GM21576 (cell line): ENCODE measurements around the gene CNGB1.
"Not testable (repeated sequence)": the region's sequence is repeated elsewhere in the genome, so short reads cannot be mapped to it uniquely, and the experiment has no call there.

Source experiments
- ATAC-seq: cut with Tn5 transposase; IDR thresholded peaks from one replicate; pipeline ENCODE4 v1.9.1; 2021; ENCODE audit warnings: mild to moderate bottlenecking, moderate library complexity; ENCODE audit not compliant: unreplicated experiment

Gene CNGB1

DNA sequence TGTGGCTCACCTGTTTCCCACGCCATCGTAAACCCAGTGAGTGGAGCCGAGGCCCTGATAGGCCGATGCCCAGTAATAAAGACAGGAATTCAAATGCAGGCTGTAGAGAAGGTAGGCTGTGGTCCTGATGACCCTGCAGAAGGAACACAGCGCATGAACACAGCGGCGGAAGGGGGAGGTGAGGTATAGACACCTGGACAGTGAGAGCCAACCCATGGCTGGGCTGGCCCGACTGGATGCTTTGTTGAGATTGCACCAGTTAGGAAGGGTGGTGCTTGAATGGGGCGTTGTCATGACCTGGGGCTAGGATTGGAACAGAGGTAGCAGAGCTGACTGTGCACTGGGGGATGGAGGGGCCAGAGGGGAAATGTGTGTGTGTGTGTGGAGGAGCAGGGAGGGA lies 59.2 kb downstream of the CNGB1 start:
- no peak for ATAC-seq

DNA sequence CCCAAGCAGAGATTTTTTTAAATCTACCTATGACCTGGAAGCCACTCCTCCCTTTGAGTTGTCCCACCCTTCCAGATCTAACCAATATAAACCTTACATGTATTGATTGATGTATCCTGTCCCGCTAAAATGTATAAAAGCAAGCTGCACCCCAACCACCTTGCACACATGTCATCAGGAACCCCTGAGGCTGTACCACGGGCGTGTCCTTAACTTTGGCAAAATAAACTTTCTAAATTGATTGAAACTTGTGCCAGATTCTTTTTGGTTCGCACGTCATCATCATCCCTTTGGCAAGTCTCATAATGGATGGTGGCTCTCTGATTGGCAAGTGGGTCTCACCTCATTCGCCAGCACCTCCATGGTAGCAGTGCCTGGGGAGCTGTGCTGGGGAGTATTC lies 60.2 kb downstream of the CNGB1 start:
- no peak for ATAC-seq

DNA sequence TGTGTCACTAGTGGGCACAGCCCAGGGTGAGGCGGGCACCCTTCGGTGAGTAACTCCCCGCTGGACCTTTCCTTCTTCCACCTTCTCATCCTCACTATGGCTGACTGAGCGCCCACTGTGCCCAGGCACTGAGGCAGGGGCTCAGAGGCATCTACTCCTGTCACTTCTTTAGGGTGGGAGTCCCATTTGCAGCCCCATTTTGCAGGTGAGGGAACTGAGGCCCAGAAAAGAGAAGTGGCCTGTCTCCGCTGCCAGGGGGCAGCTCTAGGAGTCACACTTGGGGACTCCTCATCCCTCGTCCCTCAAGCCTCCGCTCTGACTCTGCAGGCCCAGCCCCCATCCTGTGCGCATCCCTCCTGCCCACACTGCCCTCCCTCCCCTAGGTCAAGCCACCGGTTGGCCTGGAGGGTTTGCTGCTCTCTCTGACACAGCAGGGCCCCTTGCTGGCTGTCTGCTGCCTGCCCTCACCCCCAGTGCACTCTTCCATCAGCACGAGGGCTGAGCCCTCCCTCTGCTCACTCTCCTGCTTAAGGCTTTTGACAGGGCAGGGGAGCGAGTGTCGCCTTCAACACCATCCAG lies 62.4 kb downstream of the CNGB1 start:
- ATAC-seq, result no peak

DNA sequence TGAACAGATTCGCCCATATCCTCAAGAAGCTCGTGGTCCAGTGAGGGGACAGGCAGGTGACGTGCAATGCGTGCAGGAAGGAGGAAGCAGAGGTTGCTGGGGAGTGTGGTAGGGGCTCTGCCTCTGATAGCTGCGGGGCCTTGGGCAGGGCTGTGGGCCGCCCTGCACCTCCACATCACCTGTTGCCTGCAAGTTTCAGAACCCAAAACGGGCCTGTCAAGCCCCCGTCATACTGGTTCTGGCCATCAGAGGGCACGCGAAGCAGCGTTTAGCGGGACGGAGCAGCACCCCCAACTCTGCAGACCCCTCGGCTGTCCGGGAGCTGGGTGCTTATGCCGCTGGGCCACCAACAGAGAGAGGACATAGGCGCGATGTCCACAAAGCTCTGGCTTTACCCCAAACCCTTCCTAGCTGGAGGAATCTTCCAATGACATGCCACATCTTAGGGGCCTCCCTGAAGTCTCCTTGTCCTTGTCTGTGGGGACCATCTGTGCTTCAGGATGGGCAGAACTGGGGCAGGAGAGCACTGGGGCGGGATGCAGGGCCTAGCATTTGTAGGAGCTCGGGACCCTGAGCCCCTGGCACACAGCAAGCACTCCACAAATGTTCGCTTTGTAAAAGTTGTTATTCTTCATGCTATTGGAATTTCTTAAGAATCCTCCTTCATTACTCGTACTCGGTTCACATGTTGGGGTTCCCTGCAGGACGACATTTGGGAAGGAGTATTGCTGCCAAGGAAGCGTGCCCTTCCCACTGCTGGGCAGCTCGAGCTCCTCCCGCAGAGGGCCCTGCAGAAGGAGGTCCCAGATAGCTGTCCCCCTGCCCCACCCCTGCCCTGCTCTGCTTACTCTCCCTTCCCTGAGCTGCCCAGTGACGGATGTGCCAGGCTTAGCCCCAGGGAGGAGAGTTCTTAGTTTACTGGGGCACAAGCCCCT lies 64.3 kb downstream of the CNGB1 start:
- ATAC-seq, result no peak

DNA sequence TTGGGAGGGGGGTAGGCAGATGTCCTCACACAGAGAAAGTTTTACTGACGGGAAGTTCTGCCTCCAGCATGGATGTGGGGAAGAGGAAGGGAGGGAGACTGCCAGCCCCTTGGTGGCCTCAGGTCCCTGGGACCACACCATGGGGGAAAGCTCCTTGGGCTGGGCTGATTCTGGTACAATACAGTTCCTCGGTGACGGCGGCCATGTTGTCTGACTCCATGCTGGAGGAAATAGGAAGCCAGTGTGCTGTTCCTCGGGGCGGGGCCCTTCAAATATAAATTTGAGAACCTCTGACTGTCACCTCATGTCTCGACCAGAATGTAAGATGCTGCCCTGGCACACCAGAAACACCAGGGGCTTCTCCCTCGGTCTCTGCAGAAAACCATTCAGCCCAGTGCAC lies 66.8 kb downstream of the CNGB1 start:
- ATAC-seq, result no peak

DNA sequence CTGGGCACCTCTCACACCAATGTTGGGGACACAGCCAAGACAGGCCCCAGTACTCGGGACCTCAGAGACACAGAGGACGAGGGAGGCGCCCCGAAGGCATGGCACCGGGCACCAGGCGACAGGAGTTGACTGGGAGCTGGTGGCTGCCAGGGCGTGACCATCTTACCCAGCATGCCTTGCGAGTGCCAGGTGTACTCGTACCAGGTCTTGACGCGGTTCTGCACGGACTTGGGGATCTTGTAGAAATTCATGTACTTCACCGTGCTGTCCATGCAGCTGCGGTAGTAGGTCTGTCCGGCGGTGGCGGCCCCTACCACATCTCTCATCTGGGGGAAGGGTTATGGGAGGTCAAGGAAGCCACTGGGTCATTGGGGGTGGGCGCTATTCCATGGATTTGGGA lies 67.3 kb downstream of the CNGB1 start:
- no peak for ATAC-seq

DNA sequence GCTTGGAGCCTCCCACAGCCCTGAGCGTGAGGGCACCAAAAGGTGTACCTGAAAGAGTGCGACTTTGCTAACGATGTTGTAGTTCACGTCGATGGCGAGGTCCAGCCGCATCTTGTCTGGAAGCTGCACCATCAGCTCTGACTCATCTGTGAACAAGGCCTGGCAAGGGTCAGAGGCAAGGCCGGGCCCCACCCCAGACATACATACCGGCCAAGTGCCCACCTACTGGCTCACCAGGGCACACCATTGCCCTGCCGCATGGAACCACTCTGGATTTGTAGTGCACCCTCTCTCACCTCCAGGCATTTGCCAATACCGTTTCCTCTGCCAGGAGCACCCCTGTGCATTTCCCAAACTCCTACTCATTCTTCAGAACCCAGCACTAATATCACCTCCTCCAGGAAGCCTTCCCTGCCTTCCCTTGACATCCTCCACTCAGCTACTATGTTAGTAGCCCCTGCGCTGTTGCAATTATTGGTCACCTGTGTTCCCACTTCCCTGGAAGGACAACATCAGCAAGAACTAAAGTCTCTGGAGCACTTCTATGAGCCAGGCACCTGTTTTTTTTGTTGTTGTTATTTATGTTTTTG lies 69.4 kb downstream of the CNGB1 start:
- ATAC-seq, result no peak

DNA sequence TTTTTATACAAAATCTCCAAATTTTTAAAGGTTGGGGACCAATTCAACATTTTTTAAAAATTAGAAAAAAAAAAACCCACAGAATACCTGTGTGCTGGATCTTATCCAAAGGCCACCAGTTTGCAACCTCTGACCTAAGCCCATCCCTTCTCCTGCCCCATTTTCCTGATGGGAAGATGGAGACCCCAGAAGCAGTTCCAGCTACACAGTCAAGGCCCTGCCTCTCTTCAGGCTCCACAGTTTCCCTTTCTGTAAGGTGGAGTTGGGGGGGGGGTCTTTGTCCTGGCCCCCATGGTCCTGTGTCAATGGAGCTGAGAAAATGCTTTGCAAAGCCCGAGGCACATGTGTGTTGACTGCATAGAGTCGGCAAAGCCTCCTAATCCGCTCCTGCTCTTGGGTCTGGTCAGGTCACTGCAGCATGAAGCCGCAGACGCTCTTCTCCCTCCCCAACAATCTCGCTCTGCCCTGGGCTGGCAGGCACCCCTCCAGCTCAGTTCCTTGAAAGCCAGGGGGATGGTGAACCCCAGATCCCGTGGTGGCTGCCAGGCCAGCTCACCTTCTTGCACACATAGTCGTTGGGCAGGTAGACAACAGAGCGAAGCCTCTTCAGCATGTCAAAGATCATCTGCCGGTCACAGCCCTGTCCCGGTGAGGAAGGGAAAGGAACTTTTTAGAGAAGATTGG lies 70.0 kb downstream of the CNGB1 start:
- no peak for ATAC-seq

DNA sequence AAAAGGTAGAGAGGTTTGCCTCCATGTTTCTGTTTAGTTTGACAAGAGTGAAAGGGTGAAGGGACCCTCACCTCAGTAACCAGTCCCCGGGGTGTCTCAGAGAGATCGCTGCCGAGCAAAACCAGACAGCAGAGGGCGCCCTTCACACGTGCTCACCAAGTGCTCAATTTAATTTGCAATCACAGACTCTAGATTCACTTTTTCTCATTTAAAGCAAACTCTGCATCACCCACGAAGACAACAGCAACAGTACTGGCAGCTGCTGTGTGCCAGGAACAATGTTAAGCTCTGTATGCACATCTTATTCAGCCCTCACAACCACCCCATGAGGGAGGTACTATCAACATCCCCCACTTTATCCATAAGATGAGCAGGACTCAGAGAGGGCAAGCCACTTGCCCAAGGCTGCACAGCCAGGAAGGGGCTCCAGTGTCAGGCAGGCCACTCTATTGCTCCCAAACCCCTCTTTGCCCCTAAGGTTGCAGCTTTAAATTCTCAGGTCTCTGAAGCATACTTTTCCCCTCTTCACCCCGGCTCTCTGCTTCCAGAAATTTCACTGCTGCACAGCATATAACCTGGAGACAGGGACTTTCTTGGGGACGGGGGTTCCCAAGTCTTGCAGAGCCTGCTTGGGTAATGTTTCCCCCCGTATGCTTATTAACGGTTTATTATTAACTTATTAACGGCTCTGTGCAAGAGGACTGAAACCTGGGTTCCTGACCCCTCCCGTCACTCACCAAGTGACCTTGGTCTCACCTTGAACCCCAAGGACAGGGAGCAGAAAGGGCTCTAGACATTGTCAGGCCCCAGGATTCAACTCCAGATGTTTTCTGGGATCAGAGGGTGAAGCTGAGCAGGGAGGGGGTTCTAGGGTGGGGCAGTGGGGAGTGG lies 70.9 kb downstream of the CNGB1 start:
- ATAC-seq, result no peak

DNA sequence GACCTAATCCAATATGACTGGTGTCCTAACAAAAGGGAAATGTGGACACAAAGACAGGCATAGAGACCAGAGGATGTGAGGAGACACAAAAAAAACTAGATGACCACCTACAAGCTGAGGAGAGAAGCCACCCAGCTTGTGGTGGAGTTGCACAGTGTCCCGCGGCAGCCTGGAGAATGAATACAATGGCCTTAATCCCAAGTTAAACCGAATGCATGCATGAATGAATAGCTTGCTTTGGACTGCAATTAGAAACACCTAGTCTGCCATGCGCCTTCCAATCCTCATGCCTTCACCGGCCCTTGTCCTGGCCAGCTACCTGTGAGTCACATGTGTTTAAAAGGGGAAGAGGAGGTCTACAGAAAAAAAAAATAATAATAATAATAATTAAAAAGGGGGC lies 72.0 kb downstream of the CNGB1 start:
- no peak for ATAC-seq

DNA sequence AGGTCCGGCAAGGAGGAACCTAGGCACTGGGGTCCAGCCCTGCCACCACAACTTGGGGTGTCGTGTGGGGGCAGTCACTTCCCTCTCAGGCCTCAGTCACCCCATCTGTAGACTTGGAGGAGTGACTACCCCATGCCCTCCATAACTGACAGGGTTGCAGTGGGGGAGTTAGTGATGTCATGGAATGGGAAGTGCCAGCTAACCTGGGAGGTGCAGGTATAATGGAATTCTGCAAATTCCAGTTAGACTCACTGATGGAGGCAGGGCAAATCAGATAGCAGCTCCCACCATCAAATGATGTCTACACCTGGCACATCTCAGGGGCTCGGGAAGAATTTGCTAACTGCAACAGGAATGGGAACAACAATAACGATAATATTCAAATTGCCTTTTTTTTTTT lies 72.9 kb downstream of the CNGB1 start:
- no peak for ATAC-seq

DNA sequence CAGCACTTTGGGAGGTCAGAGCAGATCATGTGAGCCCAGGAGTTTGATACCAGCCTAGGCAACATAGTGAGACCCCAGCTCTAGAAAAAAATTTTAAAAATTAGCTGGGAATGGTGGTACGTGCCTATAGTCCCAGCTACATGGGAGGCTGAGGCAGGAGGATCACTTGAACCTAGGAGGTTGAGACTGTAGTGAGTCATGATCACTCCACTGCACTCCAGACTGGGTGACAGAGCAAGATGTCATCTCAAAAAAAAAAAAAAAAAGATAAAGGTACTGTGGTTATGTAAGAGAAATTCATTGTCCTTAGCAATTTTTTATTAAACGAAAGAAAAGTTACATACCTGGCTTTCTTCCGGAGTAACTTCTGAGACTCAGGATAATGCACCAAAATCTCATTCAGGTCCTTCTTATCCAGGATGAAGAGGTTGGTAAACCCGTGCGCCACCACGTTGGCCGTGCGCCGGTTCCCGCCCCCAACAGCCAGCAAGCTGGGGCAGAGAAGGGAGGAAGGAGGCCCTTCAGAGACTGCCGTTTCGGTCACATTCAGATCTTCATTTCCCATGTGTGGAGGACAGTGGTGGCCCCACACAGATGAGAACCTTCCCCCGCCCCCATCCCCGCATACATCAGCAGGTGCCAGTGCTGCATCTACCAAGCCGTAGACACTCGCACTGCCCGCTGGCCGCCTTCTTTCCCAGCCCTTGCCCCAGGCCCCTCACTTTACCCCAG lies 73.7 kb downstream of the CNGB1 start:
- ATAC-seq, result no peak

DNA sequence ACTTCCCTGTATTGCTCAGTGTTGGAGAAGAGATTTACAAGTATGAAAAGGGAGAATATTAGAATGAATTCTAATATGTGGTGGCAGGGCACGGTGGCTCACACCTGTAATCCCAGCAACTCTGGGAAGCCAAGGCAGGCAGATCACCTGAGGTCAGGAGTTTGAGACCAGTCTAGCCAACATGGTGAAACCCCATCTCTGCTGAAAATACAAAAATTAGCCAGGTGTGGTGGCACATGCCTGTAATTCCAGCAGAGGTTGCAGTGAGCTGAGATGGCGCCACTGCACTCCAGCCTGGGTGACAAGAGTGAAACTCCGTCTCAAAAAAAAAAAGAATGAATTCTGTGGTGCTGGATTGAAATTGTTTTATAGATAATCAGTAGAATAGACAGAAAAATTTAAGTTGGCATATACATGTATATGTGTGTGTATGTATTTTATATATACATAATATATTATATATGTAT lies 75.8 kb downstream of the CNGB1 start:
- ATAC-seq, result not testable (repeated sequence)

DNA sequence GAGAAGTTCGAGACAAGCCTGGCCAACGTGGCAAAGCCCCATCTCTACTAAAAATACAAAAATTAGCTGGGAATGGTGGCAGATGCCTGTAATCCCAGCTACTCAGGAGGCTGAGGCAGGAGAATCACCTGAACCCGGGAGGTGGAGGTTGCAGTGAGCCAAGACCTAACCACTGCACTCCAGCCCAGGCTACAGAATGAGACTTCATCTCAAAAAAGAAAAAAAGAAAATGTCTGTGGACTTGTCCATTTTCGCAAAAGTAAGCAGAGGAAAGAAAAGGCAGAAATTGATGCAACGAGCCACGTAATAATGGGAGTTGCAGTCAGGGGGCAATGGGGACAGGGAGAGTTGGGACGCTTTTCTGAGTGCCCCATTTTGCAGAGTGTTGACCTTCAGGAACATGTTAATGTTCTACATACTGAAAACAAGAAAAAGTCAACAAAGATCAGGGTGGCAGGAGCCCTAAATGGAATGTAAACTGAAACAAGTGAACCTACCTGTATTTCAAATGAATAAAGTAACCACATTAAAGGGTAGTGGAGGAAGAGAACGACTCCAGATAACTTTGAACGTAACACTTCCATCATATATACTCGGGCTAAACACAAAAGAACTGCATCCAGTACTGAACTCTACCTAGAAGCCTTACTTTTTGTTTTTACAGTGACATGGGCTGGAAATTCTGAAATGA lies 76.4 kb downstream of the CNGB1 start:
- no peak for ATAC-seq

DNA sequence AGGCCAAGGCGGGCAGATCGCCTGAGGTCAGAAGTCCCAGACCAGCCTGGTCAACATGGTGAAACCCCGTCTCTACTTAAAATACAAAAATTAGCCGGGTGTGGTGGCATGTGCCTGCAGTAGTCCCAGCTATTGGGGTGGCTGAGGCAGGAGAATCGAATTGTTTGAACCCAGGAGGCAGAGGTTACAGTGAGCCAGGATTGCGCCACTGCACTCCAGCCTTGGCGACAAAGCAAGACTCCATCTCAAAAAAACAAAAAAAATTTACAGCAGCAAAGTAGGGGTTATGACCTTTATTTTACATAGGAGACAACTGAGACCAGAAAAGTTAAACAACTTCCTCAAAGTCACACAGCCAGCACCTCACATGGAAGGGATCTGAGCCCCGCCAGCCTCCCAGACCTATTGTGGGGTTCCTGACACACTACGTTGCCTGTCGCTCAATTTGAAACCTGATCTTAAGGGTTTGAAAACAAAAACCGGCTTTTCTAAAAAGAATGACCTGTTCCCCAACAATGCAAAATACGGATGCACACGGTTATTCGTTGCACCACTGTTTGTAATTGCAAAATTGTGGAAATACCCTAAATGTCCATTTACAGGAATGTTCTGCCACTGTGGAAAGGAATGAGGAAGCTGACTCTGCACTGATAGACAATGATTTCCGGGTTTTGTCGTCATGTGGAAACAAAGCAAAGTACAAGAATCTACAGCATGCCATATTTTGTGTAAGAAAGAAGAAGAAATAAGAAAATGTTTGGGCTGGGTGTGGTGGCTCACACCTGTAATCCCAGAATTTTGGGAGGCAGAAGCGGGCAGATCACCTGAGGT lies 77.2 kb downstream of the CNGB1 start:
- no peak for ATAC-seq

DNA sequence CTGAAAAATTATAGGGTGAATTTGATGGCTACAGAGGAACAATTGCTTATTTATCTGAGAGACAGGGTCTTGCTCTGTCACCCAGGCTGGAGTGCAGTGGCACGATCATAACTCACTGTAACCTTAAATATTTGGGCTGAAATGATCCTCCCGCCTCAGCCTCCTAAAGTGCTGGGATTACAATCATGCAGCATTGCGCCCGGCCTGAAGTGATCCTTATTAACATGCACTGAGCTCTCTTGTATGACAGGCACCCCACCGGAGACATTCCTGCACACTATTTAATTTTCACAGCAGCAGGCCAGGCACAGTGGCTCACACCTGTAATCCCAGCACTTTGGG lies 77.7 kb downstream of the CNGB1 start:
- no peak for ATAC-seq

DNA sequence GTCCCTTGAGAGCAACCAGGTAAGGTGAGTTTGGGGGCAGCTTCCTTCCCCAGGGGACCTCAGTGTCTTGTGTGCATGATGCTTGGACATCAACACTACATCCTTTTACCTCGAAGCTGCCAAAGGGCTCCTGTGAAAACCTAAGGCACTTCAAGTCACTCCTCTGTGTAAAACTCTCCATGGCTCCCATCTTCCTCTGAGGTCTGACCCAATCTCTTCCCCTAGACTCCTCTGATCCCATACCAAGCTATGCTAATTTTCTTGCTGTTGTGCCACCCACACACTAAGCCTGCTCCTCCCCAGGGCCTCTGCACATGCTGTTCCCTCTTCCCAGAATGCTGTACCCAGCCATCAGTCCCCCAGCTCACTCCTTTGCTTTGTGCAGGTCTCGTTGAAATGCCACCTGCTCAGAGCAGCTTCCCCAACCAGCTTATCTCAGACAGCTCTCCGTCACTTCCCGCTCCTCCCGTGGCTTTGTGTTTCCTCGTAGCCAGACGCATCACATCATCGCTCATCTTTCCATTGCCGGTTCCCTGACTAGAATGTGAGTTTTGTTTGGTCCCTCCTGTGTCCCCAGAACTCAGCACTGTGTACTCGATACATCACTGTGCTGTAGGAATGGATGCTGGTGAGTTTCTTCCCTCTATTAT lies 78.4 kb downstream of the CNGB1 start:
- no peak for ATAC-seq

DNA sequence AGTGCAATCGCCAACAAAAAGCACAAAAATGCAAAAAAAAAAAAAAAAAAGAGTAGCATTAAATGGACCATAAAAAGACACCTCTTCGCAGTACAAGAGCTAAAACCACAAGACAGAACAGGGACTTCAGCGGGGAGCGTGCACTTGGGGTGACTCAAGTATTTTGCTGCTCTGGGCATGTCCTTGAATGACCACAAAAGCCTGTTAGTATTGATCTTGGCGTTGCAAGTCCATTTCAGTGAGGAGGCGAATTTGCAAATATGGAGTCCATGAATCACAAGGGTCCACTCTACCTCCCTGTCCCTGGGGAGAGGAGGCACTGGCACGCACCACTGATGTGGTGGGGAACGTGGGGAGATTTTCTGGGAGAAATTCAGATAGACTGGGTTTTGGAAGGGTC lies 78.9 kb downstream of the CNGB1 start:
- ATAC-seq, result no peak
